Measurements from ENCODE around the gene CHN1.
A peak's percentile ranks its signal among the peaks of the same experiment; 100 is the strongest.

DNA sequence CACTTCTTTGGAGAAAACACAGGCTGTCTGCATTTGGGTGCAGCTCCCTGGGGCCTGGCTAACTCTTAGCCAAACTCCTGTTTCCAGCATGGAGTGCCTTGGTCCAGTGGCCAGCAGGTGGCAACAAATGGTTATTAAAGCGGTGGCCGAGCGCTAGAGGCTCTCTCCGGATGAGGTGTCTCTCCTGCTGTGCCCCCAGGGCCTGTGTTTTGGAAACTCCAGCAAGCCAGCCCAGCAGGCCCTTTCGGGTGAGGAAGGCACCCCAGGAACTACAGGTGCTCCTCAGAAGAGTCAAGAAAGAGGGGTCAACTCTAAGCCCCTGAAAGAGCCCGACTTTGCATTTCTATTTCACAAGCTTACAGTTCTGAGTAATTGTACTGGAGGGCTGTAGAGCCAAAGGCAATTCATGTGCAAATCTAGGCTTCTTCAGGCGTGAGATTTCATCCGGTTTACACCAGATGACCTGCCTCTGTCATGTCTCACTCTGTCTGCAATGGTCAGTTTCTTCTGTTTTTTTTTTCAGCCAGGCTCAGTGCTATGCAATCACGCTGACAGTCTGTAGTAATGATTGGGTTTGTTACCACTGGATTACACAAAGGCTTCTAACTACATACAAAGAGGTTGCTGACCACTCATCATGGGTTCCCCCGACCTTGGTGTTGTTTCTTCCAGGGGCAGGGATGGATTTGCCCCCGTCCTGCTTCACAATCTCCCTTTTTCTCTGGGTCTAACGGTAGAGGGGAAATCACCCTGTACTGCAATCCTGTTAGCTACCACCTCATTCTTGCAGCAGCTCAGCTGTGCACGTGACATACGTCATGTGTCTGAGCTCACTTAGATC, 233.3 kb downstream of the CHN1 start:
- TF ChIP-seq, protein P1, sequence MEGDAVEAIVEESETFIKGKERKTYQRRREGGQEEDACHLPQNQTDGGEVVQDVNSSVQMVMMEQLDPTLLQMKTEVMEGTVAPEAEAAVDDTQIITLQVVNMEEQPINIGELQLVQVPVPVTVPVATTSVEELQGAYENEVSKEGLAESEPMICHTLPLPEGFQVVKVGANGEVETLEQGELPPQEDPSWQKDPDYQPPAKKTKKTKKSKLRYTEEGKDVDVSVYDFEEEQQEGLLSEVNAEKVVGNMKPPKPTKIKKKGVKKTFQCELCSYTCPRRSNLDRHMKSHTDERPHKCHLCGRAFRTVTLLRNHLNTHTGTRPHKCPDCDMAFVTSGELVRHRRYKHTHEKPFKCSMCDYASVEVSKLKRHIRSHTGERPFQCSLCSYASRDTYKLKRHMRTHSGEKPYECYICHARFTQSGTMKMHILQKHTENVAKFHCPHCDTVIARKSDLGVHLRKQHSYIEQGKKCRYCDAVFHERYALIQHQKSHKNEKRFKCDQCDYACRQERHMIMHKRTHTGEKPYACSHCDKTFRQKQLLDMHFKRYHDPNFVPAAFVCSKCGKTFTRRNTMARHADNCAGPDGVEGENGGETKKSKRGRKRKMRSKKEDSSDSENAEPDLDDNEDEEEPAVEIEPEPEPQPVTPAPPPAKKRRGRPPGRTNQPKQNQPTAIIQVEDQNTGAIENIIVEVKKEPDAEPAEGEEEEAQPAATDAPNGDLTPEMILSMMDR (IDR thresholded peaks at IDR 0.05) = peak; percentile 54 to 79 (median 74)
- no peak for TF ChIP-seq EP300 (IDR thresholded peaks at IDR 0.05)

All from upper lobe of left lung (tissue), 4 donors.